Measurements from ENCODE around the gene GPR35. TPM values are rescaled to one million over a fixed set of nuclear protein-coding genes. Genes with fewer than 3 reads are reported as not detected.

GPR35 gene, protein sequence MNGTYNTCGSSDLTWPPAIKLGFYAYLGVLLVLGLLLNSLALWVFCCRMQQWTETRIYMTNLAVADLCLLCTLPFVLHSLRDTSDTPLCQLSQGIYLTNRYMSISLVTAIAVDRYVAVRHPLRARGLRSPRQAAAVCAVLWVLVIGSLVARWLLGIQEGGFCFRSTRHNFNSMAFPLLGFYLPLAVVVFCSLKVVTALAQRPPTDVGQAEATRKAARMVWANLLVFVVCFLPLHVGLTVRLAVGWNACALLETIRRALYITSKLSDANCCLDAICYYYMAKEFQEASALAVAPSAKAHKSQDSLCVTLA
- polyA plus RNA-seq (2013, experiment 1 of 2), result 0.40 TPM
- 0.57 TPM for polyA plus RNA-seq (2013, experiment 2 of 2)

DNA sequence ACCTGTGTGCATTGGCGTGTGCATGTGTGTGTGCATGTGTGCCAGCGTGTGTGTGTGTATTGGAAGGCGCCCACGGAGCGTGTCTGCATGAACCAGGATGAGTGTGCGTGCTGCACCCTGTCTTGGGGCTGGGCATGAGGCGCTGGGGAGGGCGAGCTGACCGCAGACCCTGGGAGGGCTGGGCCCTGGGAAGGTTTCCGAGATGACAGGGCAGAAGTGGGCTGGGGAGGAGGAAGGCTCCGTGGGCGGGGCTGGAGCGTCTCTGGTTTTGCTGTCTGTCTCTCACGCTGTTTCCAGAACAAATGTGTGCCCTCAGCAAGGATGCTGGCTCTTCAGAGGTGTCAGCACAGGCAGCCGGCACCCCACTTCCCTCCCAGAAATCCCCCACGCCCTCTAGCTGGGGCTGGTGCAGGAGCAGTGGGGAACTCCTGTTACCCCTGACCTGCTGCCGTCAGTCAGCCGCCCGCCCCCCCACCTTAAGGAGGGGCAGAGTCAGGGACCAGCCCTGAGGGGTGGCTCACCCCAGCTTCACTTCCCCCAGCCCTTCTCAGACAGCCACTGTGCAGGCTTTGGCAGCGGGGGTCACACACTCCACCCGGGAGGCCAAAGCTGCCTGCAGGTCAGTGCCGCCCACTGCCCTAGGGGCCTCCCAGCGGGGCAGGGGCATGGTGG lies at the start of gene GPR35:
GPR35 (plus strand) TSS at position 531 of the 672 bp plus-strand sequence. CDS start 4,473 bp downstream, outside the sequence.
- Histone ChIP-seq H3K9ac (ENCODE audit: low read depth, low read length) (no peak within 1 kb of the TSS), H3K36me3 (ENCODE audit: insufficient read depth, low read length) (no peaks in the 10 kb centered on the region), H3K4me1 (ENCODE audit: insufficient read depth, low read length) (no peaks in the 10 kb centered on the region), H3K4me3 (ENCODE audit: low read length) (no peak within 1 kb of the TSS), H3K27ac (ENCODE audit: low read depth, low read length) (no peak within 1 kb of the TSS), H3K9me3 (ENCODE audit: insufficient read depth, low read depth, low read length) (no peaks in the 10 kb centered on the region), H3K27me3 (ENCODE audit: insufficient read depth, low read length) (no peaks in the 10 kb centered on the region)
- WGBS, result 73% methylated on average over 23 of the region's 23 CpGs

DNA sequence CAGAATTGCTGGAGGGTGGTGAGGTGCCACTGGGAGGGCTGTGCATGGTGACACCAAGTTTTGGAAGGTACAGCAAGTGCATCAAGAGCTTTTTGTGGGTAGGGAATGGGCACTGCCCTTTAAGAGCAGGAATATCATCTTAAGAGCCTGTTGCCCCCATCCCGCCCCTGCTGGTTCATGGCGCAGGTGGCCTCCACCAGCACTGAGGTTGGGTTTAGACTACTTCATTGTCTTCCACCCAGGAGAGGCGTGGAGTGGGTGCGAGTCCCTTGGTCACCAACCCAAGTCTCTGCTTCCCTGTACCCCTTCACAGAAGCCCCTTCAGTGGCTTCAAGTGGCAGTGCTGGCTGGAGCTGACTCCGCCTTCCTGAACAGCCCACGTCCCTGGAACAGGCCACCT lies 49.2 kb upstream of the GPR35 start:
- Histone ChIP-seq H3K9ac (ENCODE audit: low read depth, low read length) (no peak overlapping the region), H3K9me3 (ENCODE audit: insufficient read depth, low read depth, low read length) (no peaks in the 10 kb centered on the region), H3K27me3 (ENCODE audit: insufficient read depth, low read length) (no peaks in the 10 kb centered on the region), H3K4me1 (ENCODE audit: insufficient read depth, low read length) (no peaks in the 10 kb centered on the region), H3K4me3 (ENCODE audit: low read length) (no peak overlapping the region), H3K36me3 (ENCODE audit: insufficient read depth, low read length) (no peaks in the 10 kb centered on the region), H3K27ac (ENCODE audit: low read depth, low read length) (no peak overlapping the region)
- 86% methylated on average over 6 of the region's 6 CpGs for WGBS

DNA sequence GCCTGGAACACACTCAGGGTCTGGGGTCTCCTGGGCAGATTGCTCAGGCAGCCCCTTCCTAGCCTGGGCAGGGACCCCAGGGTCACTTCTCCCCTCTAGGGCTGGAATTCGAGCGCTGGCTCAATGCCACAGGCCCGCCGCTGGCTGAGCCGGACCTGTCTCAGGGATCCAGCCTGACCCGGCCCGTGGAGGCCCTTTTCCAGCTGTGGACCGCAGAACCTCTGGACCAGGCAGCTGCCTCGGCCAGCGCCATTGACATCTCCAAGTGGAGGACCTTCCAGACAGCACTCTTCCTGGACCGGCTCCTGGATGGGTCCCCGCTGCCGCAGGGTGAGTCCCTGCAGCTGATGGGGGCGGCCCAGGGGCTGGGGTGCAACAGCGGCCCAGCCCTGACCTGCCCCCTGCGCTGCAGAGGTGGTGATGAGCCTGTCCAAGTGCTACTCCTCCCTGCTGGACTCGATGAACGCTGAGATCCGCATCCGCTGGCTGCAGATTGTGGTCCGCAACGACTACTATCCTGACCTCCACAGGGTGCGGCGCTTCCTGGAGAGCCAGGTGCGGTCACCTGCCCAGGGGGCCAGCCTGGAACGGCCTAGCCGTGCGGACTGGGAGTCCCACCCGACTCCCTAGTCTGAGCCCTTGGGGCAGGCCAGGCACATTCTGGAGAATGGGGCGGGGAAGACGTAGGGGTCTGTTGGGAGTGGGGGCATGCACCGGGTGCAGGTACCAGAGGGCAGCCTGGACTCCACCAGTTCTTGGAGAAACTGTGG lies 48.7 kb upstream of the GPR35 start:
- H3K9me3 ChIP-seq (ENCODE audit: insufficient read depth, low read depth, low read length), result no peaks in the 10 kb centered on the region
- H3K27ac ChIP-seq (ENCODE audit: low read depth, low read length), result no peak overlapping the region
- no peaks in the 10 kb centered on the region for H3K36me3 ChIP-seq (ENCODE audit: insufficient read depth, low read length)
- no peaks in the 10 kb centered on the region for H3K27me3 ChIP-seq (ENCODE audit: insufficient read depth, low read length)
- H3K4me3 ChIP-seq (ENCODE audit: low read length), result no peak overlapping the region
- H3K9ac ChIP-seq (ENCODE audit: low read depth, low read length), result no peak overlapping the region
- 96% methylated on average over 32 of the region's 32 CpGs for whole genome bisulfite sequencing
- no peaks in the 10 kb centered on the region for H3K4me1 ChIP-seq (ENCODE audit: insufficient read depth, low read length)

DNA sequence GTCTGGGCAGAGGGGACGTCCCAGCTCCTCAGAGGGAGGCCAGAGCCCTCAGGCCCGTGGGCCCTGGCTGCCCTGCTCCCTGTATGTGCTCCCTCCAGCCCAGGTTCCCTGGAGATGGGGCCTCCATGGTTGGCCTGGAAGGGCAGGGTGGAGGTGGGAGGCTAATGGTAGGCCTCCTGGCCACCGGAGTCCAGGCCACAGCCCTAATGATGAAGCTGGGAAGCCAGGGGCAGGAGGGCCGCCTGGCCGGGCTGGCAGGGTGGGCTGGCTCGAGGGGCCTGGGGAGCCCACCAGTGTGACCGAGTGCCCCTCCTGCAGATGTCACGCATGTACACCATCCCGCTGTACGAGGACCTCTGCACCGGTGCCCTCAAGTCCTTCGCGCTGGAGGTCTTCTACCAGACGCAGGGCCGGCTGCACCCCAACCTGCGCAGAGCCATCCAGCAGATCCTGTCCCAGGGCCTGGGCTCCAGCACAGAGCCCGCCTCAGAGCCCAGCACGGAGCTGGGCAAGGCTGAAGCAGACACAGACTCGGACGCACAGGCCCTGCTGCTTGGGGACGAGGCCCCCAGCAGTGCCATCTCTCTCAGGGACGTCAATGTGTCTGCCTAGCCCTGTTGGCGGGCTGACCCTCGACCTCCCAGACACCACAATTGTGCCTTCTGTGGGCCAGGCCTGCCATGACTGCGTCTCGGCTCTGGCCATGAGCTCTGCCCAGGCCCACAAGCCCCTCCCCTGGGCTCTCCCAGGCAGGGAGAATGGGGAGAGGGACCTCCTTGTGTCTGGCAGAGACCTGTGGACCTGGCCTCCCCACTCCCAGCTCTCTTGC lies 47.8 kb upstream of the GPR35 start:
- 93% methylated on average over 26 of the region's 26 CpGs for WGBS
- Histone ChIP-seq H3K36me3 (ENCODE audit: insufficient read depth, low read length) (no peaks in the 10 kb centered on the region), H3K9ac (ENCODE audit: low read depth, low read length) (no peak overlapping the region), H3K27ac (ENCODE audit: low read depth, low read length) (no peak overlapping the region), H3K27me3 (ENCODE audit: insufficient read depth, low read length) (no peaks in the 10 kb centered on the region), H3K4me3 (ENCODE audit: low read length) (no peak overlapping the region), H3K4me1 (ENCODE audit: insufficient read depth, low read length) (no peaks in the 10 kb centered on the region), H3K9me3 (ENCODE audit: insufficient read depth, low read depth, low read length) (no peaks in the 10 kb centered on the region)

DNA sequence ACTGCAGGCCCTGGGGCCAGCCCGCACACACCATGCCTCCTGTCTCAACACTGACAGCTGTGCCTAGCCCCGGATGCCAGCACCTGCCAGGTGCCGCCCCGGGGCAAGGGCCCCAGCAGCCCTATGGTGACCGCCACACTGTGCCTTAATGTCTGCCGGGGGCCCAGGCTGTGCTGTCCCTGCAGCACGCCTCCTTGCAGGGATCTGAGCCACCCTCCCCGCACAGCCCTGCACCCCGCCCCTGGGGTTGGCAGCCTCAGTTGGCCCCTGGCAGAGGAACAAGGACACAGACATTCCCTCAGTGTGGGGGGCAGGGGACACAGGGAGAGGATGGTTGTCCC lies 47.2 kb upstream of the GPR35 start:
- H3K9ac ChIP-seq (ENCODE audit: low read depth, low read length), result no peak overlapping the region
- no peaks in the 10 kb centered on the region for H3K27me3 ChIP-seq (ENCODE audit: insufficient read depth, low read length)
- no peaks in the 10 kb centered on the region for H3K4me1 ChIP-seq (ENCODE audit: insufficient read depth, low read length)
- no peaks in the 10 kb centered on the region for H3K36me3 ChIP-seq (ENCODE audit: insufficient read depth, low read length)
- H3K9me3 ChIP-seq (ENCODE audit: insufficient read depth, low read depth, low read length), result no peaks in the 10 kb centered on the region
- H3K27ac ChIP-seq (ENCODE audit: low read depth, low read length), result no peak overlapping the region
- no peak overlapping the region for H3K4me3 ChIP-seq (ENCODE audit: low read length)
- WGBS, result 96% methylated on average over 9 of the region's 9 CpGs

DNA sequence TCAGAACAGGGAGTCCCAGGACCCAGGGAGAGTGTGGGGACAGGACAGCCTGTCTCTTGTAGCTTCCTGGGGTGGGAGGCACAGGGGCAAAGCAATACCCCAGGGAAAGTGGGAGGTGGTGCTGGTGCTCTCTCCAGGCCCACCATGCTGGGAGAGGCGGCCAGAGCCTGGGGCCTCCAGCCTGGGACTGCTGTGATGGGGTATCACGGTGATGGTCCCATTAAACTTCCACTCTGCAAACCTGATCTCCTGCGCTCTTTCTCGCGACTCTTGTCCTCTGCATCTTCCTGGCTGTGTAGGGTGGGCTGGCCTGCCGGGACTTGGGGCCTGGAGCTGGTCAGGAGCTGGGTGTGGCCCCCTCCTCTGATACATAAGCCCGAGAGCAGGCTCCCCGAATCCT lies 46.8 kb upstream of the GPR35 start:
- Histone ChIP-seq H3K27me3 (ENCODE audit: insufficient read depth, low read length) (no peaks in the 10 kb centered on the region), H3K4me3 (ENCODE audit: low read length) (no peak overlapping the region), H3K36me3 (ENCODE audit: insufficient read depth, low read length) (no peaks in the 10 kb centered on the region), H3K4me1 (ENCODE audit: insufficient read depth, low read length) (no peaks in the 10 kb centered on the region), H3K27ac (ENCODE audit: low read depth, low read length) (no peak overlapping the region), H3K9me3 (ENCODE audit: insufficient read depth, low read depth, low read length) (no peaks in the 10 kb centered on the region), H3K9ac (ENCODE audit: low read depth, low read length) (no peak overlapping the region)
- 93% methylated on average over 8 of the region's 8 CpGs for WGBS

DNA sequence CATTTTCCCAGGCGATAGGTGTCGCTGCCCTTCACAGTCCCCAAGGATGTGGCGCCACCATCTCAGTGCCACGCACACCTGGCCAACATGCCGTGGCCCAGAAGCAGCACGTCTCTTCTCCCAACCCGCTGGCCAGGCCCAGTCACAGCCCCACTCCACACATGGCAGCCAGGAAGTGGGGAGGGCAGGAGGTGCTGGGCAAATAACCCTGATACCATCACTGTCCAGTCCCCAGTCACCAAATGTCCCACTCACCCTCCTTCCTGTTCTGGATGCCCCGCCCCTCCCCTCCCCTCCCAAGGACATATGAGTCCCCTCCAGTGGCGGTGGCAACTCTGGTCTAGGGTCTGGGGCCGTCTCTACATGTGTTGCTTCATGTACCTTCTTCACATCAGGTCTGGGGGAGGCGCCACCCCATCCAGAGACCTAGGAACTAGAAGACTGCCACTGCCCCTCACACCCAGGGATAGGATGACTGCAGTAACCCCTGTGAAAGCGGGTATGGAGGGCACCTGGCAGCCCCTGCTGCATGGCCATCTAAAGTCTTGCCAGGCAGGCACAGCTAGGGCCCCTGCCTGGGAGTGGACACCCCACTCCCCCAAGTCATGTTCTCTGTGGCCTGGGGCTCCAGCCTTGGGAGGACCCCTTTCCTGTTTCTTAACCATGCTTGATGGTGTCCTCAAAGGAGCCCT lies 46.1 kb upstream of the GPR35 start:
- no peaks in the 10 kb centered on the region for H3K36me3 ChIP-seq (ENCODE audit: insufficient read depth, low read length)
- H3K27ac ChIP-seq (ENCODE audit: low read depth, low read length), result no peak overlapping the region
- no peaks in the 10 kb centered on the region for H3K27me3 ChIP-seq (ENCODE audit: insufficient read depth, low read length)
- H3K4me3 ChIP-seq (ENCODE audit: low read length), result no peak overlapping the region
- no peak overlapping the region for H3K9ac ChIP-seq (ENCODE audit: low read depth, low read length)
- WGBS, result 93% methylated on average over 12 of the region's 12 CpGs
- no peaks in the 10 kb centered on the region for H3K4me1 ChIP-seq (ENCODE audit: insufficient read depth, low read length)
- H3K9me3 ChIP-seq (ENCODE audit: insufficient read depth, low read depth, low read length), result no peaks in the 10 kb centered on the region

DNA sequence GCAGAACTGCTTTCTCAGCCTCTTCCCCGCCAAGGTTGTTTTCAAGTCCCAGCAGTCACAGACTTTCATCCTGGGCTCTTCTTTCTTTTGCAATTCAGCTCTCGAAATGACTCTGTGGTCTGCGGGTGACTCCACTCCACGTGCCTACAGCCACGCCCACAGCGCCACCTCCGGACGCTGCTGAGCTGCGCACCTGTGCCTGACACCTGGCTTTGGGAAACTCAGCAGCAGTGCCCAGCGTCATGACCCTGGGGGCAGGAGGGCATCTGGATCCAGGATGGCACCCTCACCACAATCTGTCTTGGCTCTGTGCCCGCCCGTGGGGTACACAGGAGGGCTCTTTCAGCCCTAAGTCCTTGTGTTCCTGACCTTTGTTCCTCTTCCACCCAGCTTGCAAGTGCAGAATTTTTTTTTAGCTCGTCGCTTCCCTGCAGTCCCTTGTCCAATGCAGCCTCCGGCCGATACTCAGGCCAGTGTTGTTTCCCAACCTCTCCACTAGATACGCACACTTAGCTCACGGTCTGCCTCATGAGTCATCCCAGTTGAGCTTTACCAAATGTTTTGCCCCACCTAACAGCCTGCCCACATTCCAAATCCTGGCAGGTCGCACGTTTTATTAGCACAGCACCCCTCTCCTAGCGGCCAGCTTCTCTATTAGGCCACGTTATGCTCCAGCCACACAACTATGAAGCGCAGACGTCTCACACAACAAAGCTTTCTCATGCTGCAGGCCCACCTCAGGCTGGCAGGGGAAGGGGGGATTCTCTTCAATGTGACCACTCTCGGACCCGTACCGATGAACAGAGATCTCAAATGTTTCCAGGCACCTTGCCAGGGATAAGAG lies 45.3 kb upstream of the GPR35 start:
- Histone ChIP-seq H3K4me1 (ENCODE audit: insufficient read depth, low read length) (peaks cover 7% of the 10 kb centered on the region), H3K9ac (ENCODE audit: low read depth, low read length) (no peak overlapping the region), H3K27ac (ENCODE audit: low read depth, low read length) (no peak overlapping the region), H3K27me3 (ENCODE audit: insufficient read depth, low read length) (no peaks in the 10 kb centered on the region), H3K36me3 (ENCODE audit: insufficient read depth, low read length) (no peaks in the 10 kb centered on the region), H3K4me3 (ENCODE audit: low read length) (no peak overlapping the region), H3K9me3 (ENCODE audit: insufficient read depth, low read depth, low read length) (no peaks in the 10 kb centered on the region)
- 84% methylated on average over 27 of the region's 27 CpGs for WGBS

DNA sequence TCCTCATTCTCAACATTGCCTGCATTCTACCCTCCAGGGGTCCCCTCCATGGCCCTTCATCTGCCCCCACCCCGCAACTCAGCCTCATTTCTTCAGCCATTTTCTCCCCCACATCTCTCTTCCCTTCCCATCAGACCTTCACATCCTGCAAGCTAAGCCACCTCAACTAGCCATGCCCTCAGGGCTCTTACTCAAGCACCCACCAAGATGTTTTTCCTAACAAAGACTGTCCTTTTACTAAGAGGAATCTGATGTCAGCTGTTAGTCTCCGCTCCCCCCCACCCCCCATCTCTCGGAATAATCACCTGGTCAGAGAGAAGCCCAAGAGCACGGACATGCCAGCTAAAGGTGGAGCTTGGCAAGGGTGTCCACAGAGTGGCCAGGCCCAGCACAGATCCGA lies 43.5 kb upstream of the GPR35 start:
- Histone ChIP-seq H3K4me3 (ENCODE audit: low read length) (no peak overlapping the region), H3K36me3 (ENCODE audit: insufficient read depth, low read length) (no peaks in the 10 kb centered on the region), H3K9me3 (ENCODE audit: insufficient read depth, low read depth, low read length) (no peaks in the 10 kb centered on the region), H3K27me3 (ENCODE audit: insufficient read depth, low read length) (no peaks in the 10 kb centered on the region), H3K9ac (ENCODE audit: low read depth, low read length) (no peak overlapping the region), H3K4me1 (ENCODE audit: insufficient read depth, low read length) (peaks cover 9% of the 10 kb centered on the region), H3K27ac (ENCODE audit: low read depth, low read length) (no peak overlapping the region)
- 61% methylated on average over 5 of the region's 5 CpGs for WGBS

DNA sequence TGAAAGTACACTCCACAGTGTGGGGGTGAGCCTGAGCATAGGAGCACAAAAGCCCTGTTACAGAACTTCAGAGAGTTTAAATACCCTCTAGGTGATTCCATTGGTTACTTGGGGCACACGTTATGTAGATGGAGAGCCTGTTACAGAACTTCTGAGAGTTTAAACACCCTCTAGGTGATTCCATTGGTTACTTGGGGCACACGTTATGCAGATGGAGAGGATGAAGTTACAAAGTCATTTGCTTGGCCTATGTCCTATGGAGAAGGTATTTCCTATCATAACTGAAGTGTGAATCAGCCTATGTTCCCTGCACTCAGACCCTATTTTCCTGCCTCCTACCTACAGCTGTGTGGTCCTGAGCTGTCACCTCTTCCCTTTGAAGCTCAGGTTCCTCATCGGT lies 42.5 kb upstream of the GPR35 start:
- Histone ChIP-seq H3K36me3 (ENCODE audit: insufficient read depth, low read length) (no peaks in the 10 kb centered on the region), H3K9ac (ENCODE audit: low read depth, low read length) (no peak overlapping the region), H3K9me3 (ENCODE audit: insufficient read depth, low read depth, low read length) (no peaks in the 10 kb centered on the region), H3K4me1 (ENCODE audit: insufficient read depth, low read length) (peaks cover 13% of the 10 kb centered on the region), H3K27ac (ENCODE audit: low read depth, low read length) (no peak overlapping the region), H3K27me3 (ENCODE audit: insufficient read depth, low read length) (no peaks in the 10 kb centered on the region), H3K4me3 (ENCODE audit: low read length) (no peak overlapping the region)
- 87% methylated on average over 3 of the region's 3 CpGs for WGBS

All from HUES64 (cell line).